ENCODE measurements around the gene ADPRS. TPM values are rescaled to one million over a fixed set of nuclear protein-coding genes. Genes with fewer than 3 reads are reported as not detected.
A peak's percentile ranks its signal among the peaks of the same experiment; 100 is the strongest.

The ADPRS gene
- total RNA-seq, 4 donors from 2014 or later = 23.3 to 45.8 (median 40.8) TPM

DNA sequence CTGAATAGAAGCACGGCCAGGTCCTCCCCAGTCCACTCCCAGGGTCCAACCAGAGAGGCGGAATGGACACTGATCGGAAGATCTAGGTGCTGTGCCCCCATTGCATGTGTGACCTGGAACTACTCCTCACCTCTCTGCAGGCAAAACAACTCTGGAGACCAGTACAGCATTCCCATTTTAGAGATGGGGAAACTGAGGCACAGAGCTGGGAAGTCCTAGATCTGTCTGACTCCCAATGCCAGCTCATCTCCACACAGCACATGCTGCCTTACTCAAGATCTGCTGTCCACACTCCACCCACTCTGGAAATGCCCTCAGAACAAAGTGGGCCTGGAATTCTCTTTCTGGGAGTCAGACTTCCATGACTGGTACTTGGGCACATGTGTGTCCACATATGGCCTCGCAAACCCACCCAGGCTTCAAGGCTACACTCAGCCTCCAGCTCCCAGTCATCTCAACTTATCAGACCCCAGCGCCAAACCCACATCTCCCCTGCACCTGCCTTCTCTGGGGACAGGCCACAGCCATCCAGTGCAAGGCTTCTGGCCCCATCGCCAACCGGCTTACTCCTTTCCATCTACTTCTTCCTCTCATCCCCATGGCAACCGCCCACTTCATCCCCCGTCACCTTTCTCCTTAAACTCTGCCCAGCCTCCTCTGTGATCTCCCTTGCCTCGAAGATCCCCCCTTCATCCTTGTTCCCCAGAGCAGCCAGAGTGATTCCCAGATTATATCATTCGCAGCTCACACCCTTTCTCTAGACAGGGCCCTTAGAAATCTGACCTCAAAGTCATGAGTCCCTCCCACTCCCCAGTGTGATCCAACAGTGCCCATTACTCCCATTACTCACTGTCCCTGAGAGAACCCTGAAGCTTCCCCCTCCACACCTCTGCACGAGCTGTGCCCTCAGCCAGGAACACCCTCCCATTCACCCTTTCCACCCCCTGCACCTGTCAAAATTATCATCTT, 33.7 kb downstream of the ADPRS start:
- Histone ChIP-seq H3K4me3 (no peak overlapping the region), H3K27me3 (peaks cover 0 to 3% (median 0%) of the 10 kb centered on the region in 4 donors), H3K27ac (replicated peaks in 1 of 4) (peak overlapping the region in 2 of 4 donors; percentile 22 to 79), H3K4me1 (peaks cover 8 to 63% (median 52%) of the 10 kb centered on the region in 4 donors), H3K9me3 (no peaks in the 10 kb centered on the region), H3K36me3 (no peaks in the 10 kb centered on the region)
- intact Hi-C loops (cut with DNase I) = no loop called here
- 76% methylated on average over 11 of the region's 12 CpGs for WGBS
- no peak for DNase-seq (ENCODE audit: extremely low spot score)
- TF ChIP-seq POLR2AphosphoS5 (IDR thresholded peaks at IDR 0.05) (no peak), POLR2A (IDR thresholded peaks at IDR 0.05; ENCODE audit: low read depth) (no peak), EP300 (IDR thresholded peaks at IDR 0.05) (no peak)
- TF ChIP-seq, protein P1, sequence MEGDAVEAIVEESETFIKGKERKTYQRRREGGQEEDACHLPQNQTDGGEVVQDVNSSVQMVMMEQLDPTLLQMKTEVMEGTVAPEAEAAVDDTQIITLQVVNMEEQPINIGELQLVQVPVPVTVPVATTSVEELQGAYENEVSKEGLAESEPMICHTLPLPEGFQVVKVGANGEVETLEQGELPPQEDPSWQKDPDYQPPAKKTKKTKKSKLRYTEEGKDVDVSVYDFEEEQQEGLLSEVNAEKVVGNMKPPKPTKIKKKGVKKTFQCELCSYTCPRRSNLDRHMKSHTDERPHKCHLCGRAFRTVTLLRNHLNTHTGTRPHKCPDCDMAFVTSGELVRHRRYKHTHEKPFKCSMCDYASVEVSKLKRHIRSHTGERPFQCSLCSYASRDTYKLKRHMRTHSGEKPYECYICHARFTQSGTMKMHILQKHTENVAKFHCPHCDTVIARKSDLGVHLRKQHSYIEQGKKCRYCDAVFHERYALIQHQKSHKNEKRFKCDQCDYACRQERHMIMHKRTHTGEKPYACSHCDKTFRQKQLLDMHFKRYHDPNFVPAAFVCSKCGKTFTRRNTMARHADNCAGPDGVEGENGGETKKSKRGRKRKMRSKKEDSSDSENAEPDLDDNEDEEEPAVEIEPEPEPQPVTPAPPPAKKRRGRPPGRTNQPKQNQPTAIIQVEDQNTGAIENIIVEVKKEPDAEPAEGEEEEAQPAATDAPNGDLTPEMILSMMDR (IDR thresholded peaks at IDR 0.05) = no peak

DNA sequence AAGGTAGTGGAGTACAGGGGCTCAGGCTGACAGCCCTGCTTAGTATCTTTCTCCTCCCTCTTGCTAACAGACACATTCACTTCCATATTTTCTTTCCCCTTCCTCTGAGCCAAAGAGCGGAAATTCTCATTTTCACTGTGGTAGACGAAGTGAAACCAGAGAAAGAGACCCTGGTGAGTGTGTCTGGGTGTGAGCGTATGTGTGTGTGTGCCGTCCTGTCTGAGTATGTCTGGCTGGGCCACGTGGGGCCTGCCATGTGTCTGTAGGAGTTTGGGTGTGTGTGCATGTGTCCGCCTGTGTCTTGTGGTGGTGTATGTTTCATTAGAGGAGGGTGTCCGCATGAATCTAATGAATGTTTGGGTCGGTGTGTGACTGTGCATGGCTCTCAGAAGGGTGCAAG, 34.7 kb downstream of the ADPRS start:
- Histone ChIP-seq H3K27ac (replicated peaks in 1 of 4) (peak overlapping the region; percentile 22 to 79 (median 76)), H3K4me1 (peaks cover 8 to 57% (median 46%) of the 10 kb centered on the region in 4 donors), H3K9me3 (no peaks in the 10 kb centered on the region), H3K27me3 (peaks cover 0 to 3% (median 0%) of the 10 kb centered on the region in 4 donors), H3K4me3 (no peak overlapping the region), H3K36me3 (no peaks in the 10 kb centered on the region)
- intact Hi-C loops (cut with DNase I) = no loop called here
- 74% methylated on average over 8 of the region's 8 CpGs for WGBS
- no peak for DNase-seq (ENCODE audit: extremely low spot score)
- TF ChIP-seq POLR2A (IDR thresholded peaks at IDR 0.05; ENCODE audit: low read depth) (no peak), EP300 (IDR thresholded peaks at IDR 0.05) (no peak), POLR2AphosphoS5 (IDR thresholded peaks at IDR 0.05) (no peak)
- TF ChIP-seq, protein P1 (IDR thresholded peaks at IDR 0.05) = no peak

DNA sequence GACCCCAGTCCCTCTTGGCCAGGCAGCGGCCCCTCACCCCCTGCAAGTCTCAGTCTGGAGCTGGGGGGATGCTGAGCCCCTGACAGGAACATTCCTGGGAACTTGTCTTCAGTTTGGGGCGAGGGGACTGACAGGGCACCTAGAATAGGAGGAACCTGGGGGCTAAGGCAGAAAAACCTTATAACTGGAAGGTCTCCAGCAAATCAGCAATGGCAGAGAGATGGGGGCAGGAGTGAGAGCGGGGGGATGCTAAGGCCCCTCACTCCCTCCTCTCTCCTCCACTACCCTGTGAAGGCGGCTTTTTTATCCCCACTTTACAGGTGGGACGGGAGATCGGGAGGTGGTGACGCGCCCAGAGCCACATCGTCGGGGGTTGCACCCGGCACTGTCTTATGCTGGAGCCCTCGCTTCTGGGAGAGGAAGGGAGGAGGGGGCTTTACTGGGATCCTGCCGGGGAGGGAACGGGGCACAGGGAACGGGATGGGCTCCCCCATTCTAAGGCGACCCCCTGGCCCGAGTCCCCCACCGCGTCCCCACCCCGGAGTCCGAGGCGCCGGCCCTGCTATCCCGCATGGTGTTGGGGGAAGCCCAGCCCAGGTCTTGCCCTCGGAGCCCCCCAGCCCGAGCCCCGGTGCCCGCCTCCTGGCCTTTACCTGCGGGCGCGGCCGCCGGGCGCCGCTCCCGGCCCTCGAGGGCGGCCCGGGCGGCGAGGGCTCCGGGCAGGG, 35.9 kb downstream of the ADPRS start:
- Histone ChIP-seq H3K9me3 (no peaks in the 10 kb centered on the region), H3K4me1 (peaks cover 8 to 45% (median 34%) of the 10 kb centered on the region in 4 donors), H3K4me3 (peak overlapping the region; percentile 47 to 71 (median 57)), H3K27ac (replicated peaks in 1 of 4) (peak overlapping the region; percentile 68 to 79 (median 76)), H3K36me3 (no peaks in the 10 kb centered on the region), H3K27me3 (peaks cover 0 to 3% (median 0%) of the 10 kb centered on the region in 4 donors)
- TF ChIP-seq, protein P1 (IDR thresholded peaks at IDR 0.05) = no peak
- TF ChIP-seq POLR2A (IDR thresholded peaks at IDR 0.05; ENCODE audit: low read depth) (no peak), EP300 (IDR thresholded peaks at IDR 0.05) (no peak), POLR2AphosphoS5 (IDR thresholded peaks at IDR 0.05) (no peak)
- no peak for DNase-seq (ENCODE audit: extremely low spot score)
- WGBS = 41% methylated on average over 20 of the region's 42 CpGs
- intact Hi-C loops (cut with DNase I) = no loop called here

DNA sequence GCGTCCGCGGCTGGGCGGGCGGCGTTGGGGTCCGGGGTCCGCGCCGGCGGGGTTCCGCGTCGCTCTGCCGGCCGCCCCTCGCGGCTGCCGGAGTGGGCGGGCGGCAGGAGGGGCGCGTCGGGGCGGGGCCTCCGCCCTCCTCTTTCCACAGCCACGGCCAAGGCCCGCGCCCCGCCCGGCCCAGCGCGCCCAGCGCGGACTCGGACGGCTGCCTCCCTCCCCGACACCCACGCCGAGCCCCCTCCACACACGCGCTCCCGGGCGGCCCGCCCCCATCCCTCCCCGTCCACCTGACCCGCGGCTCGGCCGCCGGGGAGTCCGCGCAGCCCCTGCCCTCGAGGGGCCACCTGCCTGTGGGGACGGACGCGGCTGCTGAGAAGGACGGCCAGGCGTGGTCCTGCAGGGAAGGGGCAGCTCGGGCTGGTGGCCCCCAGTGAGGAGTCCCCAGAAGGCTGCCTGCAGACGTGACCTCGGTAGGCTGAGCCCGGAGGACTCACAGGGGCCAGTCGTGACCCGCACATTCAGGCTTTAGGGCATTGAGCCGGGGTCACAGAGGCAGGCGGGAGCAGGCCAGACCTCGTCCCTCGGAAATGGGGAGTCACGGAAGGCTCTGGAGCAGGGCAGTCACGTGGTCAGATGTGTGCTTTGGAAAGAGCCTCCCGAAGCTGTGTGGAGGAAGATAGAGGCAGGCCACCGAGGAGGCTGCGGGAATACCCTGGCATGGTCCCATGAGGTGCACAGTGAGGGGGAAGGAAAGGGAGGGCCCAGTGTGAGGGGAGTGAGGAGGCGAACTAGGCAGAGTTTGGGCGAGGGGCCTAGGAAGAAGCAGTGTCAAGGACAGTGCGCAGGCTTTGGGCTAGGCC, 36.7 kb downstream of the ADPRS start, which contains the start of gene COL8A2:
COL8A2 (minus strand) TSS at position 94 of the 863 bp plus-strand sequence. CDS start 24,980 bp downstream, outside the sequence.
- H3K9me3 ChIP-seq = no peaks in the 10 kb centered on the region
- peak within 1 kb of the TSS; percentile 68 to 79 (median 76) for H3K27ac ChIP-seq (replicated peaks in 1 of 4)
- TF ChIP-seq EP300 (IDR thresholded peaks at IDR 0.05) = no peak
- TF ChIP-seq, protein P1 (IDR thresholded peaks at IDR 0.05) = no peak
- TF ChIP-seq POLR2AphosphoS5 (IDR thresholded peaks at IDR 0.05) = no peak
- no peak for TF ChIP-seq POLR2A (IDR thresholded peaks at IDR 0.05; ENCODE audit: low read depth)
- H3K27me3 ChIP-seq = peaks cover 0 to 3% (median 0%) of the 10 kb centered on the region in 4 donors
- DNase-seq (ENCODE audit: extremely low spot score) = no peak
- intact Hi-C loops (cut with DNase I) = no loop called here
- H3K4me1 ChIP-seq = peaks cover 8 to 37% (median 26%) of the 10 kb centered on the region in 4 donors
- H3K36me3 ChIP-seq = no peaks in the 10 kb centered on the region
- 44% methylated on average over 10 of the region's 77 CpGs for WGBS
- peak within 1 kb of the TSS; percentile 47 to 71 (median 57) for H3K4me3 ChIP-seq
